ENCODE data around the gene TGFBI. TPM values are rescaled to one million over a fixed set of nuclear protein-coding genes. Genes with fewer than 3 reads are reported as not detected.

TGFBI gene
- polyA plus RNA-seq, 3 donors, result 480 to 653 (median 565) TPM

GRCh38 chr5:136073714-136074529, 45.1 kb downstream of the TGFBI start:
- Histone ChIP-seq H3K36me3 (replicated peaks in 1 of 2; ENCODE audit: control insufficient read depth in 1 of 2, insufficient read depth in 2 of 2, low read length in 2 of 2) (no peaks in the 10 kb centered on the region), H3K4me2 (replicated peaks; ENCODE audit: extremely low read depth, low read length, poor library complexity, severe bottlenecking) (no peak overlapping the region), H3K4me1 (ENCODE audit: control insufficient read depth in 1 of 2, insufficient read depth in 2 of 2, low read length in 2 of 2) (no peaks in the 10 kb centered on the region), H3K4me3 (replicated peaks in 1 of 3; ENCODE audit: low read depth in 2 of 3, low read length in 3 of 3) (no peak overlapping the region), H3K27ac (ENCODE audit: low read depth in 1 of 2, low read length in 2 of 2) (no peak overlapping the region), H2AFZ (ENCODE audit: insufficient read depth, low read depth, low read length, poor library complexity, severe bottlenecking) (no peak overlapping the region), H3K79me2 (ENCODE audit: insufficient read depth, low read length) (no peaks in the 10 kb centered on the region), H4K20me1 (ENCODE audit: insufficient read depth, low read length) (no peaks in the 10 kb centered on the region), H3K9ac (ENCODE audit: insufficient read depth, low read length, poor library complexity, severe bottlenecking) (no peak overlapping the region), H3K9me3 (replicated peaks in 1 of 2; ENCODE audit: control insufficient read depth in 1 of 2, insufficient read depth in 1 of 2, low read length in 2 of 2) (no peaks in the 10 kb centered on the region), H3K27me3 (ENCODE audit: control insufficient read depth in 2 of 2, insufficient read depth in 2 of 2, low read length in 2 of 2) (peaks cover 16 to 25% of the 10 kb centered on the region in 2 donors)
- no peak for DNase-seq
- Mint-ChIP-seq H3K27me3 (ENCODE audit: low read depth in 3 of 3) (peaks cover 25 to 38% (median 29%) of the 10 kb centered on the region in 3 donors), H3K36me3 (peaks cover 2 to 18% of the 10 kb centered on the region in 2 donors), H3K27ac (no peak overlapping the region), H3K4me1 (no peaks in the 10 kb centered on the region), H3K9me3 (peaks cover 0 to 5% (median 0%) of the 10 kb centered on the region in 7 donors), H3K4me3 (no peak overlapping the region)
- intact Hi-C loops (cut with micrococcal nuclease), result no loop called here
- WGBS (ENCODE audit: insufficient coverage), result 100% methylated on average over 2 of the region's 5 CpGs
- no peak for TF ChIP-seq CTCF (IDR thresholded peaks at IDR 0.05)

GRCh38 chr5:136075466-136075891, 46.7 kb downstream of the TGFBI start:
- H3K27me3 Mint-ChIP-seq (ENCODE audit: low read depth in 3 of 3), result peaks cover 38 to 44% (median 40%) of the 10 kb centered on the region in 3 donors
- Histone ChIP-seq H3K4me3 (replicated peaks in 1 of 3; ENCODE audit: low read depth in 2 of 3, low read length in 3 of 3) (no peak overlapping the region), H3K36me3 (replicated peaks in 1 of 2; ENCODE audit: control insufficient read depth in 1 of 2, insufficient read depth in 2 of 2, low read length in 2 of 2) (no peaks in the 10 kb centered on the region), H3K27me3 (ENCODE audit: control insufficient read depth in 2 of 2, insufficient read depth in 2 of 2, low read length in 2 of 2) (peaks cover 23 to 41% of the 10 kb centered on the region in 2 donors), H2AFZ (ENCODE audit: insufficient read depth, low read depth, low read length, poor library complexity, severe bottlenecking) (no peak overlapping the region), H3K27ac (ENCODE audit: low read depth in 1 of 2, low read length in 2 of 2) (no peak overlapping the region), H4K20me1 (ENCODE audit: insufficient read depth, low read length) (no peaks in the 10 kb centered on the region), H3K4me2 (replicated peaks; ENCODE audit: extremely low read depth, low read length, poor library complexity, severe bottlenecking) (no peak overlapping the region), H3K9me3 (replicated peaks in 1 of 2; ENCODE audit: control insufficient read depth in 1 of 2, insufficient read depth in 1 of 2, low read length in 2 of 2) (no peaks in the 10 kb centered on the region), H3K9ac (ENCODE audit: insufficient read depth, low read length, poor library complexity, severe bottlenecking) (no peak overlapping the region), H3K79me2 (ENCODE audit: insufficient read depth, low read length) (no peaks in the 10 kb centered on the region), H3K4me1 (ENCODE audit: control insufficient read depth in 1 of 2, insufficient read depth in 2 of 2, low read length in 2 of 2) (peaks cover 9 to 11% of the 10 kb centered on the region in 2 donors)
- no peak for TF ChIP-seq CTCF (IDR thresholded peaks at IDR 0.05)
- peaks cover 9% of the 10 kb centered on the region for H3K4me1 Mint-ChIP-seq
- no CpG with 5 or more reads among the region's 1 CpG for WGBS (ENCODE audit: insufficient coverage)
- H3K36me3 Mint-ChIP-seq, result peaks cover 2 to 8% of the 10 kb centered on the region in 2 donors
- intact Hi-C loops (cut with micrococcal nuclease), result no loop called here
- no peak for DNase-seq
- H3K27ac Mint-ChIP-seq, result no peak overlapping the region
- no peak overlapping the region for H3K4me3 Mint-ChIP-seq
- peaks cover 0 to 15% (median 0%) of the 10 kb centered on the region in 7 donors for H3K9me3 Mint-ChIP-seq
